Lower lobe of right lung (tissue), 2 donors: ENCODE results near the gene COL4A2. TPM values are rescaled to one million over a fixed set of nuclear protein-coding genes. Genes with fewer than 3 reads are reported as not detected.
"Not testable (repeated sequence)": the region's sequence is repeated elsewhere in the genome, so short reads cannot be mapped to it uniquely, and the experiment has no call there.

Source experiments
- ATAC-seq, 2 donors: fragments of 200-7000 bp; cut with Tn5 transposase; one replicate each; pipeline ENCODE4 v1.9.1; 2020 to 2022; ENCODE audit warnings: mild to moderate bottlenecking in 2 of 2, moderate library complexity in 2 of 2
- DNase-seq: peaks from one replicate; pipeline ENCODE4 v3.0.0-alpha.2; 2020
- H3K27ac ChIP-seq: fragments of 200-600 bp; one replicate; pipeline ENCODE4 v1.8.0; 2022
- H3K27me3 ChIP-seq: fragments of 200-600 bp; one replicate; pipeline ENCODE4 v1.8.0; 2022; ENCODE audit warnings: low read depth
- H3K36me3 ChIP-seq: fragments of 200-600 bp; one replicate; pipeline ENCODE4 v1.8.0; 2022; ENCODE audit warnings: mild to moderate bottlenecking
- H3K4me1 ChIP-seq: fragments of 200-600 bp; one replicate; pipeline ENCODE4 v1.8.0; 2022
- H3K4me3 ChIP-seq: fragments of 200-600 bp; one replicate; pipeline ENCODE4 v1.8.0; 2022; ENCODE audit warnings: mild to moderate bottlenecking
- H3K9me3 ChIP-seq: fragments of 200-600 bp; one replicate; pipeline ENCODE4 v1.8.0; 2022
- intact Hi-C: fragments of 100-400 bp; cut with DNase I; formaldehyde crosslinking; loops from one replicate; pipeline ENCODE4 v1.11.0; 2022
- total RNA-seq: library from RNA; stranded (reverse); fragmentation: NEBNext Ultra II Directional; extraction: Animal tissue kit (Norgen Biotek cat#: 25700); gene quantifications from one replicate; pipeline ENCODE4 v1.2.1, GENCODE V29; 2021
- TF ChIP-seq, protein P1 (sequence below): fragments of 200-600 bp; IDR thresholded peaks from one replicate; pipeline ENCODE4 v1.8.0; 2022; ENCODE audit warnings: antibody characterized with exemption, mild to moderate bottlenecking
- donor health status: DM: no; HTN: yes; CAD: no; lungs with severe emphysema.

The COL4A2 gene
- total RNA-seq, 1 donor from 2014 or later = 185 TPM

- Histone ChIP-seq H3K36me3 (no peaks in the 10 kb centered on the region), H3K4me1 (peaks cover 32% of the 10 kb centered on the region), H3K27ac (peak overlapping the region; percentile 93), H3K9me3 (no peaks in the 10 kb centered on the region), H3K27me3 (peaks cover 20% of the 10 kb centered on the region), H3K4me3 (peak overlapping the region; percentile 78)
- no peak for DNase-seq
- TF ChIP-seq, protein P1, sequence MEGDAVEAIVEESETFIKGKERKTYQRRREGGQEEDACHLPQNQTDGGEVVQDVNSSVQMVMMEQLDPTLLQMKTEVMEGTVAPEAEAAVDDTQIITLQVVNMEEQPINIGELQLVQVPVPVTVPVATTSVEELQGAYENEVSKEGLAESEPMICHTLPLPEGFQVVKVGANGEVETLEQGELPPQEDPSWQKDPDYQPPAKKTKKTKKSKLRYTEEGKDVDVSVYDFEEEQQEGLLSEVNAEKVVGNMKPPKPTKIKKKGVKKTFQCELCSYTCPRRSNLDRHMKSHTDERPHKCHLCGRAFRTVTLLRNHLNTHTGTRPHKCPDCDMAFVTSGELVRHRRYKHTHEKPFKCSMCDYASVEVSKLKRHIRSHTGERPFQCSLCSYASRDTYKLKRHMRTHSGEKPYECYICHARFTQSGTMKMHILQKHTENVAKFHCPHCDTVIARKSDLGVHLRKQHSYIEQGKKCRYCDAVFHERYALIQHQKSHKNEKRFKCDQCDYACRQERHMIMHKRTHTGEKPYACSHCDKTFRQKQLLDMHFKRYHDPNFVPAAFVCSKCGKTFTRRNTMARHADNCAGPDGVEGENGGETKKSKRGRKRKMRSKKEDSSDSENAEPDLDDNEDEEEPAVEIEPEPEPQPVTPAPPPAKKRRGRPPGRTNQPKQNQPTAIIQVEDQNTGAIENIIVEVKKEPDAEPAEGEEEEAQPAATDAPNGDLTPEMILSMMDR = no peak
- intact Hi-C loops = loop anchor here (10.0 kb wide), 1 partner anchor 75 kb away; no protein-coding TSS in a partner anchor
- ATAC-seq = no peak
Measured at GRCh38 chr13:110309661-110310524, 2.8 kb downstream of the COL4A2 start.

- Histone ChIP-seq H3K4me3 (peak overlapping the region; percentile 78), H3K36me3 (no peaks in the 10 kb centered on the region), H3K27me3 (peaks cover 20% of the 10 kb centered on the region), H3K27ac (peak overlapping the region; percentile 69), H3K4me1 (peaks cover 32% of the 10 kb centered on the region), H3K9me3 (no peaks in the 10 kb centered on the region)
- DNase-seq (no peak), ATAC-seq (no peak)
- TF ChIP-seq, protein P1 = no peak
- intact Hi-C loops = no loop called here
Measured at GRCh38 chr13:110310541-110311442, 3.7 kb downstream of the COL4A2 start.

GRCh38 chr13:110311443-110312338, 4.6 kb downstream of the COL4A2 start:
- Histone ChIP-seq H3K27me3 (peaks cover 16% of the 10 kb centered on the region), H3K27ac (peak overlapping the region; percentile 69), H3K36me3 (peaks cover 4% of the 10 kb centered on the region), H3K9me3 (no peaks in the 10 kb centered on the region), H3K4me3 (peak overlapping the region; percentile 38), H3K4me1 (peaks cover 32% of the 10 kb centered on the region)
- no peak for DNase-seq
- ATAC-seq = no peak
- TF ChIP-seq, protein P1 = no peak
- intact Hi-C loops = no loop called here

- DNase-seq (no peak), ATAC-seq (peak in 1 of 2 donors; percentile 58)
- H3K9me3 ChIP-seq = no peaks in the 10 kb centered on the region
- H3K4me3 ChIP-seq = peak overlapping the region; percentile 38
- intact Hi-C loops = no loop called here
- H3K27me3 ChIP-seq = peaks cover 8% of the 10 kb centered on the region
- H3K27ac ChIP-seq = peak overlapping the region; percentile 69
- peaks cover 4% of the 10 kb centered on the region for H3K36me3 ChIP-seq
- TF ChIP-seq, protein P1 = no peak
- H3K4me1 ChIP-seq = peaks cover 29% of the 10 kb centered on the region
Measured at GRCh38 chr13:110312339-110313031, 5.4 kb downstream of the COL4A2 start.

DNA sequence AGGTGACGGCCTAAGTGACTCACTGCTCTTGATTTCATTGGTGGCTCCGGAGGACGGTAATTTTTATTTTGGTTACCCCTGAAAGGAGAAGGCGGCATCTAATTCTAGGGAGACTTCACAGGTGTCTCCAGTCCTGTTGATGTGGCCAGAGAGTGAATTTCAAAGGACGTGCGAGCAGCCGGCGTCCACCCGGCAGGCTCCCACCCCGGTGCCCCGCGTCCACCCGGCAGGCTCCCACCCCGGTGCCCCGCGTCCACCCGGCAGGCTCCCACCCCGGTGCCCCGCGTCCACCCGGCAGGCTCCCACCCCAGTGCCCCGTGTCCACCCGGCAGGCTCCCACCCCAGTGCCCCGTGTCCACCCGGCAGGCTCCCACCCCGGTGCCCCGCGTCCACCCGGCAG, 6.2 kb downstream of the COL4A2 start:
- DNase-seq, H3K36me3 ChIP-seq, H3K27me3 ChIP-seq, H3K4me3 ChIP-seq, H3K9me3 ChIP-seq, ATAC-seq, intact Hi-C loops: not testable (repeated sequence)
- H3K27ac ChIP-seq = peak overlapping the region; percentile 69
- H3K4me1 ChIP-seq = peaks cover 26% of the 10 kb centered on the region

GRCh38 chr13:110313733-110314132, 6.6 kb downstream of the COL4A2 start:
- DNase-seq, intact Hi-C loops, H3K36me3 ChIP-seq, H3K27me3 ChIP-seq, H3K9me3 ChIP-seq, ATAC-seq, H3K27ac ChIP-seq, H3K4me3 ChIP-seq: not testable (repeated sequence)
- peaks cover 30% of the 10 kb centered on the region for H3K4me1 ChIP-seq
